Memory B cell (primary cell): ENCODE results near the gene NOLC1.

Experiments
- ATAC-seq: fragments of 150-1000 bp; cut with Tn5 transposase; 2 replicates; pipeline ENCODE4 v1.10.0; 2021; ENCODE audit warnings: low read depth, mild to moderate bottlenecking, moderate library complexity
- DNase-seq, 2 donors: peaks; one replicate each; pipeline ENCODE4 v3.0.0; 2022; ENCODE audit warnings: low spot score in 2 of 2
- H3K27ac Mint-ChIP-seq: one replicate; pipeline ENCODE4 v1.8.0; 2022; ENCODE audit warnings: mild to moderate bottlenecking, moderate library complexity, mixed read lengths
- H3K27me3 Mint-ChIP-seq: one replicate; pipeline ENCODE4 v1.8.0; 2022; ENCODE audit warnings: mixed read lengths
- H3K36me3 Mint-ChIP-seq: one replicate; pipeline ENCODE4 v1.8.0; 2022; ENCODE audit warnings: mild to moderate bottlenecking, mixed read lengths
- H3K4me1 Mint-ChIP-seq: one replicate; pipeline ENCODE4 v1.8.0; 2022; ENCODE audit warnings: mixed read lengths
- H3K4me3 Mint-ChIP-seq: one replicate; pipeline ENCODE4 v1.8.0; 2022; ENCODE audit warnings: mild to moderate bottlenecking, moderate library complexity, mixed read lengths
- H3K9me3 Mint-ChIP-seq: one replicate; pipeline ENCODE4 v1.8.0; 2022; ENCODE audit warnings: mixed read lengths

NOLC1 gene

DNA sequence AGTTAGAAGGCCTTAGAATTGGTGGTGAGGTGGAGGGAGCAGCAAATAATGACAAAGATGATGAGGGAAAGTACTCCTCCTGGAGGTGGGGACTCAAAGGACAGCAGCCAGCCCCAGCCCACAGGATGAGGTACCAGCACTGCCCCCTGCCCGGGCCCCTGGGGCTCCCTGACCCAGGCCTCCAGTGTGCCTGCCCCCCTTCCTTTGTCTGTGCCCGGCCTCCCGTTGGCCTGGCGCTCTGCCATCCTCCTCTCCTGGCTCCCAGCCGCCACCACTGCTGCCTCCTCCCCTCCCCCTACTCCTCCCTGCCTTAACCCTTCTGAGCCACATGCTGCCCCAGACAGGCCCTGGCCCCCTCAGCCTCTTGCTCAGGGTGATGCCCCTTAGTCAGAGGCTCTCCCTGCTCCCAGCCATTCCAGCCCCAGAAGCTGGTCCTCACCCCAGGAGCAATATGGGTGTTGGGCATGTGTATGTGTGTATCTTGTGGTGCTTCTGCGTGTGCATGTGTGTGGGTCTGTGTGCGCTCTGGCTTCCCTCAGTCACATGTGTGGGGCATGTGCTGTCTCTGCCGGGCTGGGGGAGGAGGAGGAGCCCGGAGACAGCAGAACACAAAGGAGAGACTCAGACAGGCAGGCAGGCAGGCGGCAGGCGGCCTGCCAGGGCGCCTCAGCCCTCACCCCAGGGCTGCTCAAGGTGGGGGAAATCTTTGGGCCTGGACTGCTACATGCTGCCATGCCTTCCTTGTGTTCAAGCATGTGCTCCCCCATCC is 34.6 kb upstream of the NOLC1 start:
- Mint-ChIP-seq H3K36me3 (no peaks in the 10 kb centered on the region), H3K9me3 (no peaks in the 10 kb centered on the region)
- DNase-seq = peak; percentile 18 to 30

DNA sequence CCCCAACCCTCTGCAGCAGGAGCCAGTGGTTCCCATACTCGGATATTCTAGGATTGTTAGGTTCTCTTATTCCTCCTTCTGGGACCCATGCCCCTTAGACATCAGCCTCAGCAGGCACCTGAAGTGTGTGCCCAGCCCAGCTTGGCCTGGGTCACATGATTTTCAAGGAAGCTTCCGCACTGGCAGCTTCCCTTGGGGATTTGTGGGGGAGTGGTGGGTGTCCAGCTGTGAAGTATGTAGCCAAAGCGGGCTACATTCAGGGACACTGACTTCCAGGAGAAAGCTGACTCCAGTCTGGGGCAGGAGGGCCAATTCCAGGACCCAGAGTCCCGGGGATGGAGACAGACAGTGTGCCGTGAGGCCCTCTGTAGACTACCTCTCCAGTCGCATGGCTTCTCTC is 33.3 kb upstream of the NOLC1 start:
- Mint-ChIP-seq H3K27ac (peak overlapping the region; percentile 91), H3K9me3 (no peaks in the 10 kb centered on the region), H3K4me3 (peak overlapping the region; percentile 86), H3K36me3 (no peaks in the 10 kb centered on the region), H3K27me3 (no peaks in the 10 kb centered on the region), H3K4me1 (peaks cover 53% of the 10 kb centered on the region)
- peak; percentile 7 for ATAC-seq
- peak; percentile 38 to 45 for DNase-seq

More for the DNA sequence above, 34.6 kb upstream of the NOLC1 start:
- Mint-ChIP-seq H3K4me3 (peak overlapping the region; percentile 86), H3K27ac (peak overlapping the region; percentile 91), H3K27me3 (no peaks in the 10 kb centered on the region), H3K4me1 (peaks cover 60% of the 10 kb centered on the region)
- peak; percentile 17 for ATAC-seq

DNA sequence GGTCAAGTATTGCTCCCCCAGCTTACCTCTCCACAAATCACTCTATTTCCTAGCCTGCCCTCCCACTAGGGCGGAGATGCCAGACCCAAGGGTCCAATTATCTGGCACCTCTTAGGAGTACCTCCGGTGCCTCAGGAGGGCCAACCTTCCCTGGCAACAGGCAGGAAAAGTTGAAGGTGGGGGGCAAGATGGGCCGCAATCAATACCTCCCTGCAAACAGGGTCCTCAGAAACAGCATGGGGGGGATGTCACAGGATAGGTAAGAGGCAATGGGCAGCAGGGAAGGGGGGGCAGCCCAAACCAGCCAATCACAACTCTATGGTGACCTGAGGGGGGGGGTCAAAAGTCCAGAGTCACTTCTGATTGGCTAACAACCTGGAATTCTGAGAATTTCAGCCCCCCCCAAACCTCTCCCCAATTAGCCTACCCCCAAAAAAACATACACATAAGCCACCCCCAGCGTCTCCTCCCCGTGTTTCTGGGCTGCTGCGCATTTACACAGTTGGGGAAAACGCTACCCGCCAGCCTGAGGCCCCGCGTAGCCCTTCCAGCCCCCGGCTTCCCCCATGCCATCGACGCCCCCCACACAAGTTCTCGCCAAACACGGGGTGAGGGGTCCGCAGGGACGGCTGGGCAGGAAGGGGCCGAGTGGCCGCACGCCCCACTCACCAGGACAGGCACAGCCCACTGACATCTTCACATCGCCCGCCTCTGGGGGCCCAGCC is 32.6 kb upstream of the NOLC1 start:
- Mint-ChIP-seq H3K27me3 (no peaks in the 10 kb centered on the region), H3K4me3 (peak overlapping the region; percentile 86), H3K4me1 (peaks cover 53% of the 10 kb centered on the region), H3K9me3 (no peaks in the 10 kb centered on the region), H3K36me3 (no peaks in the 10 kb centered on the region), H3K27ac (peak overlapping the region; percentile 91)
- DNase-seq (peak; percentile 37 to 58), ATAC-seq (peak; percentile 14)

DNA sequence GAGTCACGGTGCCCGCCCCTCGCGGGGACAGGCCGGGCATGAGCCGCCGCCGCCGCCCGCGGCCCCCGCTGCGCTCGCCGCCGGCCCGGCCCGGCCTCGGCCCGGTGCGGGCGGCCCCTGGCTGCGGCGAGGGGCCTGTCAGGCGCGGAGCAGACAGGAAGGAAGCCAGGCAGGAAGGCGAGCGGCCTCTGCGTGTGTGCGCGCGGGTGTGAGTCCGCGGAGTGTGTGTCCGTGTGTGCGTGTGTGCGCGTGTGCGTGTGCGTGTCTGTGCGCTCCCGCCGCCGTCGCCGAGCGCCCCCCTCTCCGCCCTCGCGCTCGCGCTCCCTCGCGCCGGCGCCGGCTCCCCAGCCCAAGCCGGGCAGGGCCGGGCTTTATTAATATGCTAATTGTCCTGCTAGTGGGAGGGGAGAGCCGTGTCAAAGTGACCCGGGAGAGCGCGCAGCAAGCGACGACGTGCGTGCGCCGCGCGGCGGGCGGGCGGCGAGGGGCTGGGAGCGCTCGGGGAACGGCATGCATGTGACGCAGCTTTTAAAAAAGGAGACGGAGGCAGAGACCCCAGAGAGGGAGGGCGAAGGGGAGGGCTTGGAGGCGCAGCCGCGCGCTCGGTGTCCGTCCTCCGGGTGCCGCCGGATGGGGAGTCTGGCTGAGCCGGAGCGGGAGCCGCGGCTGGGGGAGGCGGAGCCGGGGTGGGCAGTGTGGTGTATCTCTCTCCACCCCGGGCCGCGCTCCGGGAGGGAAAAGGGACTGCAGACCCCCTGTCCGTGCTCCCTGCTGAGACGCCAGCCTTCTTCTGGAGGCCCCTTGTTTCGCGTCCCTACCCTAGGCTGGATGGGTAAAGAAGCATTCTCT is 31.8 kb upstream of the NOLC1 start, which contains the start of gene LDB1:
LDB1 (minus strand) TSS at position 227 of the 849 bp plus-strand sequence. CDS start 258 bp downstream, outside the sequence.
- H3K27ac Mint-ChIP-seq = peak within 1 kb of the TSS; percentile 91
- H3K27me3 Mint-ChIP-seq = no peaks in the 10 kb centered on the region
- H3K36me3 Mint-ChIP-seq = no peaks in the 10 kb centered on the region
- DNase-seq = peak; percentile 64 to 72
- H3K4me1 Mint-ChIP-seq = peaks cover 48% of the 10 kb centered on the region
- ATAC-seq = peak; percentile 63
- H3K9me3 Mint-ChIP-seq = no peaks in the 10 kb centered on the region
- H3K4me3 Mint-ChIP-seq = peak within 1 kb of the TSS; percentile 86

DNA sequence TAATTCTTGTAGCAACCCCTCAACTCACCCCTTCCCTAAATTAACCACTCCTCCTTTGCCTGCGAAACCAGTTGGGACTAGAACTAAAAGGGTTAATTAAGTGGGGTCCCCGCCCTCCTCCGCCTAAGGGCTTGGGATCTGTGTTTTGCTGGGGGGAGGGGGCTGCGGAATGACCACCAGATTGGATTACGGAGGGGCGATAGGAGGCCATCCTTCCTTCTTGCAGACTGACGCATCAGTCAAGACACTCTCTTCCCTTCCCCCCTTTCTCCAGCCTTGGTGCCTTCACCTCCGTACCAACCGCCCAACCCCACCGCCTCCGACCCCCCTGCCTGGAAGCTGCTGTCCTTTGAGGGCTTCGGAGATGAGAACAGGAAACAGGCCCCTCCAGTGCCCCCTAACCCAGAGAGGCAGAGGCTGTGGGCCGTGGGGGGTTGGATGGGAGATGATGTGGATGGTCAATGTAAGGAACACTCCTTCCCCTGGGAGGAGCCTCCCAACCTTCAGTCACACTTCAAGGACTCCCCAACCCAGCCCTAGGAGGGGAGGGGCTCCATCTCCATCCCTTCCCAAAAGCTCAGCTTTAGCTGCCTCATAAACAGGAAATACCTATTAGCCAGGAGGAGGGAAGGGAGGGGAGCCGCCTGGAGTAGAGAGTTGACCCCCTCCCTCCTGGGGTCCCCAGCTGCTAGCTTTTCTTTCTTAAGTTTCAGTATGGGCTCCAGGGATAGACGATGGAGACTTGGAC is 31.0 kb upstream of the NOLC1 start:
- H3K27ac Mint-ChIP-seq = peak overlapping the region; percentile 91
- no peaks in the 10 kb centered on the region for H3K27me3 Mint-ChIP-seq
- H3K4me3 Mint-ChIP-seq = peak overlapping the region; percentile 86
- H3K36me3 Mint-ChIP-seq = no peaks in the 10 kb centered on the region
- DNase-seq = peak in 1 of 2 donors; percentile 14
- H3K9me3 Mint-ChIP-seq = no peaks in the 10 kb centered on the region
- ATAC-seq = no peak
- peaks cover 43% of the 10 kb centered on the region for H3K4me1 Mint-ChIP-seq

DNA sequence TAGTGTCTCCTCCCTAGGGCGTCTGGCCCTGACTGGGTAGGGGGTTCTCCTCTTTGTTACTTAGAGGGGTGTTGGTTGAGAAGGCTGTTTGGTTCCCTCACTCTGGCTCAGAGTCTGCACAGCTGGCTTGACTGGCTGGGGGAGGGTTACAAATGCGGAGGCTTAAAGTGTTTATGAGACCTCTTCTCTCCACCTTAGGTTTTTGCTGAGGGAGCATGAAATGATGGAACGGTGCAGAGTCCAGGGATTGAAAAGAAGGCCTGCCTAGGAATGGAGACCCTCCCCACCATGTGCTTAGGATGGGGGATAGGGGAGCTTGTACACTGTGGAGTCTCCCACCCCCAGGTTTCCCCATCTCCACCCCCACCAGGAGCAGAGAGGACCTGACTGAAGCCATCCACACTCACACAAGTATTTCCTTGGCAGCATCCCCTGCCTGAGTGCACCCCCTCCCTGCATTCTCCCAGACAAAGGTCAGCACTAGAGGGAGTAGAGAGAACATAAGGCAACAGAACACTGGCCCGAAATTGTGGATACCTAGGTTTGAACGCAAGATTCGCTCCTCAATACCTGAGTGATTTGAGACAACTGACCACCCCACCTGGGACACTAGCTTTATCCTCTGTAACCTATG is 30.3 kb upstream of the NOLC1 start:
- H3K36me3 Mint-ChIP-seq = no peaks in the 10 kb centered on the region
- peak overlapping the region; percentile 86 for H3K4me3 Mint-ChIP-seq
- ATAC-seq (no peak), DNase-seq (no peak)
- H3K9me3 Mint-ChIP-seq = no peaks in the 10 kb centered on the region
- peak overlapping the region; percentile 91 for H3K27ac Mint-ChIP-seq
- no peaks in the 10 kb centered on the region for H3K27me3 Mint-ChIP-seq
- peaks cover 38% of the 10 kb centered on the region for H3K4me1 Mint-ChIP-seq

DNA sequence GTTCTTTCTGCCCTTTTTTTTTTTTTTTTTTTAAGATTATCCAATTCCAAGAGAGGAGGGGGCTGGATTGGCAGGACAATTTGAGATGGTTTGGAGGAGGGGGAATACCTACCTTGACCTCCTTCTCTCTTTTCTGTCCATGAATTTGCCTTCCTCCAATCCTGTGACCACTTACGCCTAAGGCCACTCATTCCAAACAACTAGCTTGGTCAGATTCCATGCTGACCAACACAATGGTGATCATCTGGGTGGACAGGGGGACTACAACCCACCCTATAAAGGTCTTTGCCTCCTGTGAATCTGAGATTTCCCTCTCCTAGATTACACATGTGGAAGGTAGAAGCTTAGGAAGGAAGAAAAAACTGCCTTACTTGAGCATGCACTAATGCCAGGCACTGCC is 29.7 kb upstream of the NOLC1 start:
- no peak overlapping the region for H3K27ac Mint-ChIP-seq
- H3K36me3 Mint-ChIP-seq = no peaks in the 10 kb centered on the region
- no peak for ATAC-seq
- H3K4me3 Mint-ChIP-seq = no peak overlapping the region
- H3K27me3 Mint-ChIP-seq = no peaks in the 10 kb centered on the region
- H3K9me3 Mint-ChIP-seq = no peaks in the 10 kb centered on the region
- DNase-seq = no peak
- H3K4me1 Mint-ChIP-seq = peaks cover 32% of the 10 kb centered on the region

DNA sequence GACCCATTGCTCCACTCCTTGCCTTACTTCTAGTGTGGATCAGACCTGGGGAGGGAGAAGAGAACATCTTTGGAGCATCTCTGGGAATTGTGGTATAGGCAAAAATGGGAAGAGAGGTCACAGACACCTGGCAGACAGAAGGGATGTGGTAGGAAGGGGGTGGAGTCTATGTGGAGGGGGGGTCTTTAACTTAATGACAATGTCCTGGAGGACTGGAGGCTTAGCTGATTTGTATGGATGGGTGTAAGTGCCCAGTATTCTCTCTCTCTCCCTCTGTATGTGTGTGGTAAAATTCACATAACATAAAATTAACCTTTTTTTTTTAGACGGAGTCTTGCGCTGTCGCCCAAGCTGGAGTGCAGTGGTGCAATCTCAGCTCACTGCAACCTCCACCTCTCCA is 29.0 kb upstream of the NOLC1 start:
- Mint-ChIP-seq H3K4me1 (peaks cover 25% of the 10 kb centered on the region), H3K9me3 (no peaks in the 10 kb centered on the region), H3K4me3 (no peak overlapping the region), H3K27ac (no peak overlapping the region), H3K27me3 (no peaks in the 10 kb centered on the region), H3K36me3 (no peaks in the 10 kb centered on the region)
- ATAC-seq = no peak
- no peak for DNase-seq

DNA sequence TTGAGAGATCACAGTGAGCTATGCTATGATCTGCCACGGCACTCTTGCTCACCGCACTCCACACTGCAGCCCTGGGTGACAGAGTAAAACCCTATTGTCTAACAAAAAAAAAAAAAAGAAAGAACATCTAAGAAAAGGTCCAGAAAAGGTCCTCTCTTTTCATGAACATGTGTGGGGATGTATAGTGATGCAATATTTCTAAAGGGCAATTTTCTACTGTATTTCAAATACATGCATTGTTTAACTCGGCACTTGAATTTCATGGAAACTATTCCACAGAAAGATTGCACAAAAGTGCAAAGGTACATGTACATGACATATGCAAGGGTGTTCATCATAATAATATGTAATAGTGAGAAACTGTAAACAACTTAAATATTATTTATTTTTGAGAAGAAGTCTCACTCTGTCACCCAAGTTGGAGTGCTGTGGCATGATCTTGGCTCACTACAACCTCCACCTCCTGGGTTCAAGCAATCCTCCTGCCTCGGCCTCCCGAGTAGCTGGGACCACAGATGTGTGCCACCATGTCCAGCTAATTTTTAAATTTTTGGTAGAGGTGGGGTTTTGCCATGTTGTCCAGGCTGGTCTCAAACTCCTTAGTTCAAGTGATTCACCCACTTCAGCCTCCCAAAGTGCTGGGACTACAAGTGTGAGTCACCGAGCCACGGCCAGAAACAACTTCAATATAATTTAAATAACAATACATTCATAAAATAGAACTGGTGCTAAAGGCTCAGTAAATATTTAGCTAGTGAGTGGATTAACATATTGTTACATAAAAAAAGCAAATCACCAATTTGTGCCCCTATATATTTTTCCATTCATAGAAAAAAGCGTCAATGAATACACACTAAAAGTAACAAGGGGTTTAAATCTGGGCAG is 20.7 kb upstream of the NOLC1 start:
- no peak for ATAC-seq
- Mint-ChIP-seq H3K4me3 (no peak overlapping the region), H3K27me3 (no peaks in the 10 kb centered on the region), H3K9me3 (no peaks in the 10 kb centered on the region), H3K27ac (no peak overlapping the region), H3K36me3 (no peaks in the 10 kb centered on the region), H3K4me1 (peaks cover 22% of the 10 kb centered on the region)
- DNase-seq = no peak

DNA sequence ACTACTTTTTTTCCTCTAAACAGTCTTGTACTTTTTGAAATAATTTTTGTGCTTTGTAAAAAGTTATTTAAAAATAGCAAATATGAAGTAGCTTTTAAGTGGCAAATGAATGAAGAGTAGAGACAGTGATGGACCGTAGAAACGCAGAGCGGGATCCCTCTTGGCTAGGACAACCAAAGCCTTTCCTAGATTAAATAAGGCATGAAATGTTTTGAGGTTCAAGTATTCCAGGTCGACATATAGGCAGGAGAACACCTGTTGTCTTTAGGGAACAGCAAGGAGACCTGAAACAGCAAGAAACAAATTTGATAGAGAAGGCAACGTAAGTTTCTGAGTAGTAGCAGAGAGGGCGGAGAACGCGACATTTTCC is 20.0 kb upstream of the NOLC1 start:
- Mint-ChIP-seq H3K9me3 (no peaks in the 10 kb centered on the region), H3K4me3 (peak overlapping the region; percentile 89), H3K27ac (peak overlapping the region; percentile 93), H3K27me3 (no peaks in the 10 kb centered on the region), H3K4me1 (peaks cover 25% of the 10 kb centered on the region), H3K36me3 (no peaks in the 10 kb centered on the region)
- DNase-seq (no peak), ATAC-seq (no peak)

DNA sequence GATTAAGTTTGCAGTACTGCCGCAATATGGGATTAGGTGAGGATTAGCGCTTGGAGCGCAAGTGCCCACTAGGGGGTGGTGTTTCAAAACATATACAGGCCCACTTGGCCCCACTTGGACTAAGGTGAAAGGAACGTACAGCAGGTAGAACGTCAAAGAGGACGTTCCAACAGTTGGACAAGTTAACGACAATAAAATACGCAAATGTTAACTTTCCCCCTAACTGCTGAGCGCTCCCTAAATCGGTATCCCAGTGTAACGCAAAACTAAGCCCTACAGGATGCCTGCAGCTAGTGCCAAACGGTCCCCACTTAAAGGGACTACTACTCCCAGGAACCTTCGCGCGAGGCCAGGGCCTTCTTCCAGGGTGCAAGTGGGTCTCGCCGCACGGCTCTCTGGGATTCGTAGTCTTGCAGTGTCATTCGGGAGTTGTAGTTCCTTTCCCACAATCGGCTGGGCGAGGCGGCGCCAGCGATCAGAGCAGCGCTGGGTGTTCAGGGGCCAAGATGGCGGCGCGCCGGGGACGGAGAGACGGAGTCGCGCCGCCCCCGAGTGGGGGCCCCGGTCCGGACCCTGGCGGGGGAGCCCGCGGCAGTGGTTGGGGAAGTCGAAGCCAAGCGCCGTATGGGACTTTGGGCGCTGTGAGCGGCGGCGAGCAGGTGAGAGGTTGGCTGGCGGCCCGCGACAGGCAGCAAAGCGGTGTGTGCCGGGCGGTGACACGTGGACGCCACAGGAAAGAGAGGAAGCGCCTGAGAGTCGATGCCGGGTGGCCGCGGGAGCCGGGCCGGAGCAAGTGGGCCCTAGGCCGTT is 19.4 kb upstream of the NOLC1 start, which contains the start of gene PPRC1:
PPRC1 (plus strand) TSS at position 478 of the 810 bp plus-strand sequence; CDS start at position 507, 29 bp downstream.
- Mint-ChIP-seq H3K4me3 (peak within 1 kb of the TSS; percentile 89), H3K27me3 (no peaks in the 10 kb centered on the region), H3K36me3 (no peaks in the 10 kb centered on the region), H3K9me3 (no peaks in the 10 kb centered on the region), H3K27ac (peak within 1 kb of the TSS; percentile 93), H3K4me1 (peaks cover 28% of the 10 kb centered on the region)
- ATAC-seq = peak; percentile 92
- peak; percentile 93 to 94 for DNase-seq
